ENCODE results near the gene MUC5B. TPM values are rescaled to one million over a fixed set of nuclear protein-coding genes. Genes with fewer than 3 reads are reported as not detected.

Gene MUC5B
- total RNA-seq, 4 donors from 2014 or later, result 0.22 to 0.61 (median 0.29) TPM; not detected in 1

DNA sequence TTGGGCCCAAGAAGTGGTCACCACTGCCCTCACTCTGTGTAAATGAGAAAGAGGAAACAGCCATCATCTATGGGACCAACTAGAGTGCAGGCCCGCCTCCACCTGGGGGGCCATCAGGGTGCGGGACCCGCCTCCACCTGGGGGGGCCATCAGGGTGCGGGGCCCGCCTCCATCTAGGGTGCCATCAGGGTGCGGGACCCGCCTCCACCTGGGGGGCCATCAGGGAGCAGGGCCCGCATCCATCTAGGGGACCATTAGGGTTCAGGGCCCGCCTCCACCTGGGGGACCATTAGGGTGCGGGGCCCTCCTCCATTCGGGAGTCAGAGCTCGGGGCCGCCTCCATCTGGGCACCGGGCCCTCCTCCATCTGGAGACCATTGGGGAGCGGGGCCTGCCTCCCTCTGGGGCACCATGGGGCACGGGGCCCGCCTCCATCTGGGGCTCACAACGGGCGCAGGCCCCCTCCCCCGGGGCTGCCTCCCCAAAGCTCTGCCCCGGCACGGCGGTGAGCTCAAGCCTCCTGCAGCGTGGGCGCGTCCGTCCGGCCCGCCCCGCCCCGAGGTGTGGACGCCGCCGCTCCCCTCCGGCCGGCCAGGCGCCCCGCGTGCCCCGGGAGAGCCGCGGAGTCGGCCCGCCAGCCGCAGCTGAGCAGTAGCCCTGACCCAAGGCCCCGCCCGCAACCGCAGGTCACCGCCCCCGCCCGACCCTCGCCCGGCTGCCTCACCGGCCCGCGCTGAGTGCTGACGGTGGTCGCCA lies 86.1 kb downstream of the MUC5B start:
- intact Hi-C loops (cut with DNase I; ENCODE audit: low total_unique reads), result no loop called here
- 4 to 9% methylated on average over 6 to 22 of the region's 58 CpGs for WGBS, 2 donors
- no peak for TF ChIP-seq POLR2A (IDR thresholded peaks at IDR 0.05)
- no peak for TF ChIP-seq CTCF (IDR thresholded peaks at IDR 0.05)
- peak in 1 of 2 donors; percentile 89 for DNase-seq (ENCODE audit: low spot score in 2 of 2)
- H3K4me3 ChIP-seq (ENCODE audit: low read depth, poor library complexity, severe bottlenecking), result peak overlapping the region; percentile 69

- 1 to 3% methylated on average over 27 to 49 of the region's 97 CpGs for WGBS, 2 donors
- intact Hi-C loops (cut with DNase I; ENCODE audit: low total_unique reads), result no loop called here
- peak; percentile 92 to 99 for DNase-seq (ENCODE audit: low spot score in 2 of 2)
- H3K4me3 ChIP-seq (ENCODE audit: low read depth, poor library complexity, severe bottlenecking), result peak within 1 kb of the TSS; percentile 69
- TF ChIP-seq CTCF (IDR thresholded peaks at IDR 0.05), result no peak
- TF ChIP-seq POLR2A (IDR thresholded peaks at IDR 0.05), result peak in 1 of 2 donors; percentile 18
Observed at GRCh38 chr11:1309498-1310317, 86.8 kb downstream of the MUC5B start, which contains the start of gene TOLLIP. Gene TOLLIP, minus strand, starts transcription at chr11:1309632. Its CDS starts 134 bp downstream, at chr11:1309498.

DNA sequence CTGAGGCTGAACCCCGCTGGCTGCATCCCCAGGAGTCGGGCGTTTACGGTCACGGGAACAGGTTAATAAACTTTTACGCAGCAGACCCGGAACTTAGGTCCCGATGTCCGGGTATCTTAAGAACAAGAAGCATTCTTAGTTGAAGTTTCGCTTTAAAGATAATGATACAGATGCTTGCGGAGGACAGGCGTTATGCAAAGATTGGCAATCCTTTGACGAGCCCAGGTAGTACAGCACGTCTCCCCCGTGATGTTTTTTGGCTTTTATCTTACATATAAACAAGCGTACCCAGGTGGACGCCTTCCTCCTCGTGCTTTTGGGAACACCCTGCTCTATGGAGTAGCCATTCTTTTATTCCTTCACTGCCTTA lies 87.4 kb downstream of the MUC5B start:
- 62 to 69% methylated on average over 18 of the region's 18 CpGs for WGBS, 2 donors
- H3K4me3 ChIP-seq (ENCODE audit: low read depth, poor library complexity, severe bottlenecking), result peak overlapping the region; percentile 30
- intact Hi-C loops (cut with DNase I; ENCODE audit: low total_unique reads), result no loop called here
- no peak for DNase-seq (ENCODE audit: low spot score in 2 of 2)
- TF ChIP-seq CTCF (IDR thresholded peaks at IDR 0.05), result no peak

DNA sequence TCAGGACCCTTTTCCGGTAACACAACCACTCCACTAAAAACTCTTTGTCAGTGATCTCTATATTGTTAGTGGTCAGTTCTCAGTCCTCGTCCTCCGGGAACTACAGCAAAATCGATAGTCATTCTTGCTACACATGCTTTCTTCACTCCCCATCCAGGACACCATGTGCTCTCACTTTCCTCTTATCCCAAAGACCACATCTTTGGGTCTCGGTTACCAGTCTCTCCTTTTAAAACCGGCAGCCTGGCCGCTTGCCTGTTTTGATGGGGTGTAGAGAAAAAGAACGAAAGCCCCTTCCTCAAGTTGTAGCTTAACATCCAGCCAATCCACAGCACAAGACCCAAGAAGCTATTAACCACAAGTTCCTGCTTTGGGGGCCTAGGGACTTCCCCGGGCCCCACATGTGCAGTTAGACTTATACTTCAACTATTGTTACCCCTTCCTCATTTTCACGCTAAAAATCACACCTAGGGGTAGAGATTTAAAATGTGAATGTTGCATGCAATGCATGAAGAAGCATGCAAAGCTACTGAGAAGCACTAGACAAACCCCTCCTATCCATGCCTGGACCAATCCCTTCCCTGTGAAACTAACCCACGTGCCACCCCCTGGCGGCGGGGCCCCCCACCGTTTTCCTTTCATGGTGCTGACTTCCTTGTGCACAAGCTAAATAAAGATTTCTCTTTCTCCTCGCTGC lies 88.1 kb downstream of the MUC5B start:
- intact Hi-C loops (cut with DNase I; ENCODE audit: low total_unique reads), result no loop called here
- 83 to 87% methylated on average over 15 of the region's 15 CpGs for WGBS, 2 donors
- DNase-seq (ENCODE audit: low spot score in 2 of 2), result no peak
- TF ChIP-seq CTCF (IDR thresholded peaks at IDR 0.05) (no peak), POLR2A (IDR thresholded peaks at IDR 0.05) (no peak)
- no peak overlapping the region for H3K4me3 ChIP-seq (ENCODE audit: low read depth, poor library complexity, severe bottlenecking)

Small RNA genes within 50 kb of the gene (microRNA-seq; reads per million reads assigned to microRNA genes)
- gene MIR6744 (ENCODE audit: borderline number of aligned reads in 1 of 2, borderline replicate concordance in 2 of 2), result 0 reads per million in 2 donors

Other genes starting within 250 kb of the MUC5B start
- gene MUC6, start 186.3 kb upstream of the MUC5B start, total RNA-seq, result not detected
- gene MUC2, start 148.2 kb upstream of the MUC5B start, total RNA-seq, result under 1 TPM in 1 of 4 donors, not detected in 3; 0.02 TPM
- under 1 TPM in 3 of 4 donors, not detected in 1; 0.02 to 0.04 (median 0.03) TPM for gene MUC5AC, start 65.1 kb upstream of the MUC5B start, total RNA-seq
- gene TOLLIP, start 86.6 kb downstream of the MUC5B start, total RNA-seq, result 100 to 1,000 TPM; 114 to 167 (median 129) TPM
- under 1 TPM in 2 of 4 donors, not detected in 2; 0.23 to 0.68 TPM for gene BRSK2, start 166.9 kb downstream of the MUC5B start, total RNA-seq